DOHH2 (cell line): ENCODE results near the gene TXLNB.

ENCODE experiments used
- H3F3A ChIP-seq: fragments of 200-600 bp; sonication (generic), shearing (Covaris generic); 2 replicates; pipeline ENCODE4 v1.6.0; 2016; ENCODE audit warnings: antibody characterized with exemption, mild to moderate bottlenecking; ENCODE audit not compliant: control insufficient read depth, insufficient read depth
- H3K27ac ChIP-seq: fragments of 200-600 bp; sonication (generic); 2 replicates; pipeline ENCODE4 v1.5.1; 2014; ENCODE audit warnings: low read depth, mild to moderate bottlenecking, low read length, moderate library complexity
- H3K27me3 ChIP-seq: fragments of 200-600 bp; sonication (generic); 2 replicates; pipeline ENCODE4 v1.6.1; 2014; ENCODE audit warnings: mild to moderate bottlenecking, low read length, mixed read lengths; ENCODE audit not compliant: control insufficient read depth
- H3K36me3 ChIP-seq: fragments of 200-600 bp; sonication (generic); 2 replicates; pipeline ENCODE4 v1.6.1; 2014; ENCODE audit warnings: mild to moderate bottlenecking, low read length, moderate library complexity, mixed read lengths; ENCODE audit not compliant: control insufficient read depth
- H3K4me1 ChIP-seq: fragments of 200-600 bp; sonication (generic); 2 replicates; pipeline ENCODE4 v1.6.1; 2014; ENCODE audit warnings: mild to moderate bottlenecking, low read length, mixed read lengths; ENCODE audit not compliant: control insufficient read depth
- H3K4me2 ChIP-seq: fragments of 200-600 bp; sonication (generic); 2 replicates; pipeline ENCODE4 v1.6.0; 2014; ENCODE audit warnings: mild to moderate bottlenecking, low read length, moderate library complexity
- H3K4me3 ChIP-seq: fragments of 200-600 bp; sonication (generic); 2 replicates; pipeline ENCODE4 v1.5.1; 2014; ENCODE audit warnings: mild to moderate bottlenecking, low read length, mixed read lengths
- H3K79me2 ChIP-seq: fragments of 200-600 bp; sonication (generic); 2 replicates; pipeline ENCODE4 v1.6.1; 2014; ENCODE audit warnings: mild to moderate bottlenecking, low read length, mixed read lengths; ENCODE audit not compliant: control insufficient read depth
- H3K9me2 ChIP-seq: fragments of 200-600 bp; sonication (generic); replicated peaks from 2 replicates; pipeline ENCODE4 v1.6.1; 2014; ENCODE audit warnings: mild to moderate bottlenecking, low read length, mixed read lengths; ENCODE audit not compliant: control insufficient read depth
- H3K9me3 ChIP-seq: fragments of 200-600 bp; sonication (generic); 2 replicates; pipeline ENCODE4 v1.6.1; 2014; ENCODE audit warnings: antibody characterized with exemption, low read length, mixed read lengths; ENCODE audit not compliant: control insufficient read depth, insufficient read depth
- H4K20me1 ChIP-seq: fragments of 200-600 bp; sonication (generic); 2 replicates; pipeline ENCODE4 v1.6.0; 2014; ENCODE audit warnings: low read depth, mild to moderate bottlenecking, antibody characterized with exemption, low read length, moderate library complexity; ENCODE audit not compliant: control insufficient read depth, insufficient read depth
- EZH2phosphoT487 ChIP-seq: fragments of 200-600 bp; sonication (generic); IDR thresholded peaks from 2 replicates; pipeline ENCODE4 v1.6.1; 2017; ENCODE audit warnings: borderline replicate concordance, mild to moderate bottlenecking, antibody characterized with exemption, low read length, moderate library complexity, mixed read lengths
- TF ChIP-seq, protein P1 (sequence below): fragments of 200-600 bp; sonication (generic); IDR thresholded peaks from one replicate; pipeline ENCODE4 v1.5.1; 2014; ENCODE audit warnings: antibody characterized with exemption, mild to moderate bottlenecking, low read depth, low read length; ENCODE audit not compliant: poor library complexity, severe bottlenecking

TXLNB gene

GRCh38 chr6:139291813-139292619, at the start of gene TXLNB:
Gene TXLNB, minus strand, starts transcription at chr6:139291998. Its CDS starts 3,099 bp downstream, at chr6:139288899.
- Histone ChIP-seq H3K9me3 (no peaks in the 10 kb centered on the region), H3K9me2 (no peaks in the 10 kb centered on the region), H3K79me2 (peaks cover 7% of the 10 kb centered on the region), H4K20me1 (no peaks in the 10 kb centered on the region), H3K27me3 (no peaks in the 10 kb centered on the region), H3K4me3 (peak within 1 kb of the TSS; percentile 65), H3K36me3 (peaks cover 30% of the 10 kb centered on the region), H3K27ac (peak within 1 kb of the TSS; percentile 95), H3K4me1 (peaks cover 98% of the 10 kb centered on the region), H3F3A (peaks cover 28% of the 10 kb centered on the region), H3K4me2 (peak within 1 kb of the TSS; percentile 60)
- TF ChIP-seq, protein P1, sequence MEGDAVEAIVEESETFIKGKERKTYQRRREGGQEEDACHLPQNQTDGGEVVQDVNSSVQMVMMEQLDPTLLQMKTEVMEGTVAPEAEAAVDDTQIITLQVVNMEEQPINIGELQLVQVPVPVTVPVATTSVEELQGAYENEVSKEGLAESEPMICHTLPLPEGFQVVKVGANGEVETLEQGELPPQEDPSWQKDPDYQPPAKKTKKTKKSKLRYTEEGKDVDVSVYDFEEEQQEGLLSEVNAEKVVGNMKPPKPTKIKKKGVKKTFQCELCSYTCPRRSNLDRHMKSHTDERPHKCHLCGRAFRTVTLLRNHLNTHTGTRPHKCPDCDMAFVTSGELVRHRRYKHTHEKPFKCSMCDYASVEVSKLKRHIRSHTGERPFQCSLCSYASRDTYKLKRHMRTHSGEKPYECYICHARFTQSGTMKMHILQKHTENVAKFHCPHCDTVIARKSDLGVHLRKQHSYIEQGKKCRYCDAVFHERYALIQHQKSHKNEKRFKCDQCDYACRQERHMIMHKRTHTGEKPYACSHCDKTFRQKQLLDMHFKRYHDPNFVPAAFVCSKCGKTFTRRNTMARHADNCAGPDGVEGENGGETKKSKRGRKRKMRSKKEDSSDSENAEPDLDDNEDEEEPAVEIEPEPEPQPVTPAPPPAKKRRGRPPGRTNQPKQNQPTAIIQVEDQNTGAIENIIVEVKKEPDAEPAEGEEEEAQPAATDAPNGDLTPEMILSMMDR: no peak
- no peak for TF ChIP-seq EZH2phosphoT487

- no peaks in the 10 kb centered on the region for H3K79me2 ChIP-seq
- no peak overlapping the region for H3K27ac ChIP-seq
- no peaks in the 10 kb centered on the region for H3F3A ChIP-seq
- H3K4me1 ChIP-seq: peaks cover 49% of the 10 kb centered on the region
- no peak overlapping the region for H3K4me2 ChIP-seq
- no peaks in the 10 kb centered on the region for H3K9me3 ChIP-seq
- H3K4me3 ChIP-seq: no peak overlapping the region
- TF ChIP-seq, protein P1: no peak
- TF ChIP-seq EZH2phosphoT487: no peak
- no peaks in the 10 kb centered on the region for H3K27me3 ChIP-seq
- H4K20me1 ChIP-seq: no peaks in the 10 kb centered on the region
- H3K9me2 ChIP-seq: no peaks in the 10 kb centered on the region
- H3K36me3 ChIP-seq: no peaks in the 10 kb centered on the region
Measured at GRCh38 chr6:139341060-139341459, 49.3 kb upstream of the TXLNB start.

DNA sequence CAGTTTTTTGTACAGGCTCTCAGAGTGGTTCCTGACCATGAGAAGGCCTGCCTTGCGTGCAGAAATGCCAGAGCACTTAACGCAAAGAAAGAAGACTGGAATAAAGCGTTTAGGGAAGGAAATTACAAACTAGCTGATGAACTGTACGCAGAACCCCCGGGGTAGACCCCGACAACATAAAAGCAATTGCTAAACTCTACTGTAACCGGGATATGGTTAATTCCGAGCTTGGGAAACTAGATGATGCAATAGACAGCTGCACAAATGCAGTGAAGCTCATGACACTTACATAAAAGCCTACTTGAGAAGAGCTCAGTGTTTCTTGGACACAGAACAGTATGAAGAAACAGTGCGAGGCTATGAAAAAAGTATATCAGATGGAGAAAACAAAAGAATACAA, 47.0 kb upstream of the TXLNB start:
- Histone ChIP-seq H3K9me2 (no peaks in the 10 kb centered on the region), H3K9me3 (no peaks in the 10 kb centered on the region), H3K4me2 (no peak overlapping the region), H3K4me3 (no peak overlapping the region), H3F3A (no peaks in the 10 kb centered on the region), H3K79me2 (no peaks in the 10 kb centered on the region), H3K36me3 (no peaks in the 10 kb centered on the region), H3K4me1 (peaks cover 52% of the 10 kb centered on the region), H3K27me3 (no peaks in the 10 kb centered on the region), H4K20me1 (no peaks in the 10 kb centered on the region), H3K27ac (no peak overlapping the region)
- no peak for TF ChIP-seq EZH2phosphoT487
- TF ChIP-seq, protein P1: no peak
